A549 treated with DMSO at 1 μM for 4 hours (cell line): ENCODE measurements around the gene PIGL. TPM values are rescaled to one million over a fixed set of nuclear protein-coding genes. Genes with fewer than 3 reads are reported as not detected.

ENCODE experiments used
- total RNA-seq: library from RNA; stranded (reverse); fragments of 200-300 nt; extraction: Qiagen RNA extraction; gene quantifications from 5 replicates; pipeline ENCODE4 v1.2.3, GENCODE V29; 2022; ENCODE audit warnings: low read depth

The PIGL gene
- total RNA-seq, result 15.6 to 24.2 TPM (median 16.7 TPM) in 5 replicates

DNA sequence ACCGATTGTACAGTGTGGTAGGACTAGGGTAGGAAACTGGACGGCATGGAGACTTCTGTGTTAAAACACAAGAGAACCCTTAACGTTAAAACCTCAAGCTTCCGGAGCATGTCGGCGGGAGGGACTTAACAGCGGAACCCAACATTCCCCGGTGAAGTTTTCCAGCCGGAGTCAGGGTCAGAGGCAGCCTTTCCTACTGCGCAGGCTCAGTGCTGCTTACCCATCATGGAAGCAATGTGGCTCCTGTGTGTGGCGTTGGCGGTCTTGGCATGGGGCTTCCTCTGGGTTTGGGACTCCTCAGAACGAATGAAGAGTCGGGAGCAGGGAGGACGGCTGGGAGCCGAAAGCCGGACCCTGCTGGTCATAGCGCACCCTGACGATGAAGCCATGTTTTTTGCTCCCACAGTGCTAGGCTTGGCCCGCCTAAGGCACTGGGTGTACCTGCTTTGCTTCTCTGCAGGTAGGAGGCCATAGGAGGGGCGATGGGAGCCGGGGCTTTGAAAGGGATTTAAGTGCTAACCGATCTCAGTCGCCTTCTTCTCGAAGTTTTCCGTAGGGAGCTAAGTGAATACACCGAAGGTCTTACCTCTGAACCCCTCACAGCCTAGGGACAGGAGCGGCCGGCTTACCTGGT is at the start of gene PIGL:
Gene PIGL, plus strand, starts transcription at position 209 of the 634 bp plus-strand sequence. Its CDS starts 17 bp downstream, at position 226.

GRCh38 chr17:16215273-16215964 is 1.6 kb upstream of the PIGL start, which contains the start of gene NCOR1:
NCOR1 (minus strand) TSS chr17:16215534; CDS start chr17:16194569, 20,965 bp downstream.

GRCh38 chr17:16353317-16354174 is 136.5 kb downstream of the PIGL start, which contains the start of gene CENPV:
CENPV (minus strand) TSS chr17:16353469; CDS start chr17:16353436, 33 bp downstream.

Other genes starting within 250 kb of the PIGL start
- 40.2 to 47.2 TPM (median 43.2 TPM) in 5 replicates for gene ZSWIM7, start 217.5 kb upstream of the PIGL start, total RNA-seq
- gene TTC19, start 217.4 kb upstream of the PIGL start, total RNA-seq, result 45.1 to 49.9 TPM (median 46.4 TPM) in 5 replicates
- 64.2 to 96.8 TPM (median 85.5 TPM) in 5 replicates for gene NCOR1, start 1.7 kb upstream of the PIGL start, total RNA-seq
- 155 to 165 TPM (median 159 TPM) in 5 replicates for gene CENPV, start 136.3 kb downstream of the PIGL start, total RNA-seq
- 2,301 to 2,456 TPM (median 2,388 TPM) in 5 replicates for gene UBB, start 163.9 kb downstream of the PIGL start, total RNA-seq
- gene TRPV2, start 198.4 kb downstream of the PIGL start, total RNA-seq, result 0.45 to 0.95 TPM (median 0.64 TPM) in 5 replicates